ENCODE measurements around the gene SLC13A5.
A peak's percentile ranks its signal among the peaks of the same experiment; 100 is the strongest.
"Not testable (repeated sequence)": the region's sequence is repeated elsewhere in the genome, so short reads cannot be mapped to it uniquely, and the experiment has no call there.

The SLC13A5 gene

GRCh38 chr17:6660101-6660500 lies 53.1 kb downstream of the SLC13A5 start:
- no peak for FAIRE-seq

GRCh38 chr17:6658411-6658810 lies 54.8 kb downstream of the SLC13A5 start:
- FAIRE-seq, result not testable (repeated sequence)

GRCh38 chr17:6657633-6658287 lies 55.4 kb downstream of the SLC13A5 start:
- FAIRE-seq, result no peak

GRCh38 chr17:6656797-6657632 lies 56.2 kb downstream of the SLC13A5 start:
- FAIRE-seq, result not testable (repeated sequence)

- FAIRE-seq, result not testable (repeated sequence)
These were observed 57.3 kb downstream of the SLC13A5 start for GRCh38 chr17:6655732-6656361.

GRCh38 chr17:6654841-6655731 lies 58.1 kb downstream of the SLC13A5 start:
- FAIRE-seq, result no peak

- FAIRE-seq, result no peak
These were observed 61.2 kb downstream of the SLC13A5 start for GRCh38 chr17:6651919-6652452.

GRCh38 chr17:6651354-6651918 lies 61.7 kb downstream of the SLC13A5 start, which contains the start of the genes C17orf100 and MED31:
Gene C17orf100 (plus strand): TSS chr17:6651762. CDS start chr17:6651914, 152 bp downstream.
Gene MED31 (minus strand): TSS chr17:6651605. CDS start chr17:6651528, 77 bp downstream.
- peak; percentile 83 for FAIRE-seq

- no peak for FAIRE-seq
These were observed 65.0 kb downstream of the SLC13A5 start for GRCh38 chr17:6648181-6648580.

- FAIRE-seq, result no peak
These were observed 69.6 kb downstream of the SLC13A5 start for GRCh38 chr17:6643451-6644125.

GRCh38 chr17:6642592-6642991 lies 70.6 kb downstream of the SLC13A5 start:
- FAIRE-seq, result no peak

- FAIRE-seq, result no peak
These were observed 71.8 kb downstream of the SLC13A5 start for GRCh38 chr17:6641247-6641863.

GRCh38 chr17:6640536-6641246 lies 72.5 kb downstream of the SLC13A5 start, which contains the start of the genes KIAA0753 and TXNDC17:
Gene KIAA0753 (minus strand): TSS chr17:6640711. CDS start chr17:6635103, 5,608 bp downstream.
Gene TXNDC17 (plus strand): TSS chr17:6641060. CDS start chr17:6641083, 23 bp downstream.
- FAIRE-seq, result peak; percentile 67

GRCh38 chr17:6639586-6640535 lies 73.3 kb downstream of the SLC13A5 start:
- FAIRE-seq, result no peak

- no peak for FAIRE-seq
These were observed 74.1 kb downstream of the SLC13A5 start for GRCh38 chr17:6639014-6639585.

- no peak for FAIRE-seq
These were observed 74.9 kb downstream of the SLC13A5 start for GRCh38 chr17:6638046-6638908.

- no peak for FAIRE-seq
These were observed 75.7 kb downstream of the SLC13A5 start for GRCh38 chr17:6637458-6637840.
